ENCODE measurements around the gene FAM98C.

FAM98C gene

DNA sequence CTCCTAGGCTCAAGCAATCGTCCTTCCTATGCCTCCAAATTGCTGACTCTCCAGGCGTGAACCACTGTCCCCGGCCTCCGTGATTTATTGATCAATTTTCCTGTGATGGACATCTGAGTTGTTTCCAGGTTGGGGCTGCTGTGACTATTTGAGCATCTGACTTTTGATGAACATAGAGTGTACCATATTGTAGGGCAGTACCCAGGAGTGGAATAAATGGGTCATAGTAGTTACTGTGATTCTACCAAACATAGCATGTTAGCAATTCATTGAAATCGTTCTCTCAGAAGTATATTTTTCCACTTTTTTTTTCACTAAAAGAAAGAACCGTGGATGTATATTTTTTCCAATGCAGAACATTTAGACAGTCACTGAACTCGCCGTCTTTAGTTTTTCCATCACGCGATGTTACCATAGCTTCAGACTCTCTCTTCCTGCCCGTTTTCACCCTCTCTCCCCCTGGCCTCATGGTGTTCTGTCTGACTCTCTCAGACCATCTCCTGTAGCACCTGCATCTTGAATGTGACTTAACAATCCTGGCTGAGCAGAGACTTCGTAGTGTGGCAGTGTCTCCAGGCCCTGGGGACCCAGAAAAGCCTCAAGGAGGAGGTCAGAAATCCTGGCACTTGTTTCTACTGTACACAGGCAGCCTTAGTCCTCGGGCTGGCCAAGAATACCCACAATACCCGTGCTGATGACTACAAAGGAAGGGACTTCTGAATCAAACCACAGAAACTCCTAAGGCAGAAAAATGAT is 26.3 kb downstream of the FAM98C start:
- TF ChIP-seq, protein P1, sequence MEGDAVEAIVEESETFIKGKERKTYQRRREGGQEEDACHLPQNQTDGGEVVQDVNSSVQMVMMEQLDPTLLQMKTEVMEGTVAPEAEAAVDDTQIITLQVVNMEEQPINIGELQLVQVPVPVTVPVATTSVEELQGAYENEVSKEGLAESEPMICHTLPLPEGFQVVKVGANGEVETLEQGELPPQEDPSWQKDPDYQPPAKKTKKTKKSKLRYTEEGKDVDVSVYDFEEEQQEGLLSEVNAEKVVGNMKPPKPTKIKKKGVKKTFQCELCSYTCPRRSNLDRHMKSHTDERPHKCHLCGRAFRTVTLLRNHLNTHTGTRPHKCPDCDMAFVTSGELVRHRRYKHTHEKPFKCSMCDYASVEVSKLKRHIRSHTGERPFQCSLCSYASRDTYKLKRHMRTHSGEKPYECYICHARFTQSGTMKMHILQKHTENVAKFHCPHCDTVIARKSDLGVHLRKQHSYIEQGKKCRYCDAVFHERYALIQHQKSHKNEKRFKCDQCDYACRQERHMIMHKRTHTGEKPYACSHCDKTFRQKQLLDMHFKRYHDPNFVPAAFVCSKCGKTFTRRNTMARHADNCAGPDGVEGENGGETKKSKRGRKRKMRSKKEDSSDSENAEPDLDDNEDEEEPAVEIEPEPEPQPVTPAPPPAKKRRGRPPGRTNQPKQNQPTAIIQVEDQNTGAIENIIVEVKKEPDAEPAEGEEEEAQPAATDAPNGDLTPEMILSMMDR (IDR thresholded peaks at IDR 0.05; ENCODE audit: borderline replicate concordance, insufficient read depth, low read depth, low read length), result no peak
- no peak overlapping the region for H3K4me3 ChIP-seq (ENCODE audit: low read depth, low read length)

DNA sequence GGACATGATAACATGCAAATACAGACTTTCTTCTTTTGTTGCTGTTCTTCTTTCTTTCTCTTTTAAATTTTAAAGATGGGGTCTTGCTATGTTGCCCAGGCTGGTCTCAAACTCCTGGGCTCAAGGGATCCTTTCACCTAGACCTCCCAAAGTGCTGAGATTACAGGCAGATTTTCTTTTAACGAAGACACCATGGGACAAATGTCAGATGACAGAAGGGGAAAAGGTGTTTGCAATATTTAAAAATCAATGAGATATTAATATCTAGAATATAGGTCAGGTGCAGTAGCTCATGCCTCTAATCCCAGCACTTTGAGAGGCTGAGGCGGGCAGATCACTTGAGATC is 26.9 kb downstream of the FAM98C start:
- TF ChIP-seq, protein P1 (IDR thresholded peaks at IDR 0.05; ENCODE audit: borderline replicate concordance, insufficient read depth, low read depth, low read length), result no peak
- no peak overlapping the region for H3K4me3 ChIP-seq (ENCODE audit: low read depth, low read length)

DNA sequence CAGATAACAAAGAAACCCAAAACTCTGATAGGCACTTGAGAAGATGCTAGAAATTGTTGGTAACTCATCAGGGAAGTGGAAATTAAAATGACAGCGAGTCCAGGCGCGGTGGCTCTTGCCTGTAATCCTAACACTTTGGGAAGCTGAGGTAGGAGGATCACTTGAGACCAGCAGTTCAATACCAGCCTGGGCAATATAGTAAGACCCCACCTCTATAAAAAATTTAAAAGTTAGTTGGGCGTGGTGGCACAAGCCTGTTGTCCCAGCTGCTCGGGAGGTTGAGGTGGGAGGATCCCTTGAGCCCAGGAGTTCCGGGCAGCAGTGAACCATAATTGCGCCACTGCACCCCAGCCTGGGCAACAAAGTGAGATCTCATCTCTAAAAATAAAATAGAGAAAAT is 28.0 kb downstream of the FAM98C start:
- TF ChIP-seq, protein P1 (IDR thresholded peaks at IDR 0.05; ENCODE audit: borderline replicate concordance, insufficient read depth, low read depth, low read length), result no peak
- H3K4me3 ChIP-seq (ENCODE audit: low read depth, low read length), result no peak overlapping the region

DNA sequence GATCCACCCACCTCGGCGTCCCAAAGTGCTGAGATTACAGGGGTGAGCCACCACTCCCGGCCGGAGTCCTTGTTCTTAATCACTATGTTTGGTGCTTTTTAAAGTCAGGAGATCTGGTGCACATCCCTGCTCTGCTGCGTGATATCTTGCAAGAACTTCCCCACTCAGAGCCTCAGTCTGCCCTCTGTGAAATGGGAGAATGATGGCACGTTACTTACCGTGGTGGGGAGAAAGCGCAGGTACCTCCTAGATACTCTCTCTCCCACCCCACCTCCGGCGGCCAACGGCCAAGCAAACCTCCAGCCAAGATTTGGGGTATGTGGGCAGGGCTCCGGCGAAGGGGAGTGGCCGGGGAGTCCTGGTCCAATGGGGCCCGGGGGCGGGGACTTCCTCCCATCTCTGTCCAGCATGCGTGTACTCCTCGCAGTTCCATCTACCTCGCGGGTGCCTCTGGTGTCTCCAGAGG is 30.4 kb downstream of the FAM98C start, which contains the start of gene RYR1:
TSS of gene RYR1 (plus strand) at position 424 of the 466 bp plus-strand sequence. CDS start 139 bp downstream, outside the sequence.
- TF ChIP-seq, protein P1 (IDR thresholded peaks at IDR 0.05; ENCODE audit: borderline replicate concordance, insufficient read depth, low read depth, low read length), result no peak
- no peak within 1 kb of the TSS for H3K4me3 ChIP-seq (ENCODE audit: low read depth, low read length)

DNA sequence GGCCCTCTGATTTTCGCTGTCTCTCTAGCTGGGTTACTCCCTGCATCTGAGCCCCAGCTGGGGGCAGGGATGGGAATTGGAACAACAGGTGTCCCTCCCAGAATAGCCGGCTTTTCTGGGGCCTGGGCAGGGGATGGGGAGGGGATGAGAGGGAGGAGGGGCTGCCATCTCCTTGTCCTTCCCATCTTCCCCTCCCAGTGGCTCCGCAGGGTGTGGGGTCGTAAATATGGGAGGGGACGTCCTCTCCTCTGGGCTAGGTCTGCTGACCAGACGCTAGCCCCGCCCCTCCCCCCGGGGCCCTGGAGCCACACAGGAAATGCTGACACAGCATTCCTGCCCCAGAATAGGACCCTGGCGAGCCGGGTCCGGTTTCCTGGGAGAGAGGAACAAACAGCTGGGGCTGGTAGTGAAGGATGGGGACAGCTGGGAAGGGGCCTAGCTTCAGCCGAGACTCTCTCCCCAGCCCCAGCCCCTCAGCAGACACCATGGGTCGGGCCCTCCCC is 31.7 kb downstream of the FAM98C start:
- no peak overlapping the region for H3K4me3 ChIP-seq (ENCODE audit: low read depth, low read length)
- TF ChIP-seq, protein P1 (IDR thresholded peaks at IDR 0.05; ENCODE audit: borderline replicate concordance, insufficient read depth, low read depth, low read length), result no peak

DNA sequence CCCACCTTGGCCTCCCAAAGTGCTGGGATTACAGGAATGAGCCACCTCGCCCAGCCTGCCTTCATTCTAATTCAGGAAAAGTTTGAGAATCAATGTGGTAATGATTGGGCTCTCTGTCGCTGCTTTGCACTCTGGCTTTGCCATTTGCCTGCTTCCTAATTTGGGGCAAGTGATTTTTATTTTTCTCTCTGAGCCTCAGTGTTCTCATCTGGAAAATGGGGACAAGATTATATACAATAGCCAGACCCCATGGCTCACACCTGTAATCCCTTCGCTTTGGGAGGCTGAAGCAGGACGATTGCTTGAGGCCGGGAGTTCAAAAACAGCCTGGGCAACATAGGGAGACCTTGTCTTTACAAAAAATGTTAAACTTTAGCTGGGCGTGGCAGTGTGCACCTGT is 34.4 kb downstream of the FAM98C start:
- TF ChIP-seq, protein P1 (IDR thresholded peaks at IDR 0.05; ENCODE audit: borderline replicate concordance, insufficient read depth, low read depth, low read length), result no peak
- no peak overlapping the region for H3K4me3 ChIP-seq (ENCODE audit: low read depth, low read length)

DNA sequence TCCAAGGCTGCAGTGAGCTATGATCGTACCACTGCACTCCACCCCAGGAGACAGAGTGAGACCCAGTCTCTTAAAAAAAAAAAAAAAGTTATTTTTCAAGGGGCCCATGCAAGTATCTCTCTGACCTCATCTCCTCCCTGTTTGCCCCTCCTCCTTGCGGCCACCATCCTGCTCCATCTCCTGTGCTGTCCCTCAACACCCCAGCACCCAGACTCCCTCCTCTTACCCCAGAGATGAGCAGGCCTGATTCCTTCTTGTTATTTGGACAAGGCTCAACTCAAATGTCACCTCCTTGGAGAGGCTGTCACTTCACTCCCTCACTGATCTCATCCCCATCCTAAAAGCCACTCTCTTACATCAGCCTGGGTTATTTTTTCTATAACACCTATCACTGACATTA is 35.0 kb downstream of the FAM98C start:
- no peak overlapping the region for H3K4me3 ChIP-seq (ENCODE audit: low read depth, low read length)
- TF ChIP-seq, protein P1 (IDR thresholded peaks at IDR 0.05; ENCODE audit: borderline replicate concordance, insufficient read depth, low read depth, low read length), result no peak

Data from GM12875 (cell line).